GM20000 (cell line): ENCODE data around the gene C15orf61.

Experiments
- DNase-seq: peaks from one replicate; pipeline ENCODE4 v3.0.0; 2012; ENCODE audit warnings: low spot score
- TF ChIP-seq, protein P1 (sequence below): IDR thresholded peaks from 2 replicates; pipeline ENCODE4 v1.5.1; 2012; ENCODE audit warnings: mild to moderate bottlenecking, control low read depth; ENCODE audit errors: extremely low read depth, missing control alignments

C15orf61 gene

DNA sequence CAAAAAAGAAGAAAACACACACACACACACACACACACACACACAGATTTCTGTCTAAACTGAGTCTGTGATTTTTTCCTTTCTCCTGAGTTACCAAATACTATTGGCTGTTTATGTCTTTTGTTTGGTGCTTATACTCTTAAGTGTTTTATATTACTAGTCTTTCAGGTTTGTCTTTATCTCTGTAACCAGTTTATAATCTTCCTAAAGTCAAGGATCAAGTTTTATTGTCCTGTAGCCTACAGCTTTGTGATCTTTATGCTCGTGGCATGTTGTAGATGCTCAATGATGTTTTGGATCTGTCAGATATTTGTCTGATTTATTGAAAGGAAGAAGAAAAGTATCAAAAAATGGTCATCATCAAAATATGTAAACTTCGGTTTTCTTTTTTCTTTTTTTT lies 26.1 kb downstream of the C15orf61 start:
- TF ChIP-seq, protein P1, sequence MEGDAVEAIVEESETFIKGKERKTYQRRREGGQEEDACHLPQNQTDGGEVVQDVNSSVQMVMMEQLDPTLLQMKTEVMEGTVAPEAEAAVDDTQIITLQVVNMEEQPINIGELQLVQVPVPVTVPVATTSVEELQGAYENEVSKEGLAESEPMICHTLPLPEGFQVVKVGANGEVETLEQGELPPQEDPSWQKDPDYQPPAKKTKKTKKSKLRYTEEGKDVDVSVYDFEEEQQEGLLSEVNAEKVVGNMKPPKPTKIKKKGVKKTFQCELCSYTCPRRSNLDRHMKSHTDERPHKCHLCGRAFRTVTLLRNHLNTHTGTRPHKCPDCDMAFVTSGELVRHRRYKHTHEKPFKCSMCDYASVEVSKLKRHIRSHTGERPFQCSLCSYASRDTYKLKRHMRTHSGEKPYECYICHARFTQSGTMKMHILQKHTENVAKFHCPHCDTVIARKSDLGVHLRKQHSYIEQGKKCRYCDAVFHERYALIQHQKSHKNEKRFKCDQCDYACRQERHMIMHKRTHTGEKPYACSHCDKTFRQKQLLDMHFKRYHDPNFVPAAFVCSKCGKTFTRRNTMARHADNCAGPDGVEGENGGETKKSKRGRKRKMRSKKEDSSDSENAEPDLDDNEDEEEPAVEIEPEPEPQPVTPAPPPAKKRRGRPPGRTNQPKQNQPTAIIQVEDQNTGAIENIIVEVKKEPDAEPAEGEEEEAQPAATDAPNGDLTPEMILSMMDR, result no peak
- DNase-seq, result no peak

DNA sequence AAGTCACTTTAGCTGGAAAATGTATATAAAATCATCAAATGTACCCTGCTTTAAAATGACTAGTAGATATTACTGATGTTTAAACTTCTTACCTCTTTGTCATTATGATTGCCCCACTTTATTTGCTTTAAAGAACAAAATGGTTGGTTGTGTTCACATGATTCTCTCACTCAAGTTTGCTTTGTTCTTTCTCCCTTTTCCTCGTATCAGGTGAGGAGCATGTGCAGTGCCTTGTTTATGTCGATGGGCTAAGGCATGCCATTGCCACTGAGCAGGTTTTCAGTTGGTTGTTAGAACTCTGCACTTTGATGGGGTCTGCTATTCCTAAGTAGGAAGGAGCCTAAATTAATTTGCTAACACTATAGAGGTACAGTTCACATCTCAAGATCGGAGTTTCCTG lies 26.9 kb downstream of the C15orf61 start:
- no peak for DNase-seq
- TF ChIP-seq, protein P1, result no peak

DNA sequence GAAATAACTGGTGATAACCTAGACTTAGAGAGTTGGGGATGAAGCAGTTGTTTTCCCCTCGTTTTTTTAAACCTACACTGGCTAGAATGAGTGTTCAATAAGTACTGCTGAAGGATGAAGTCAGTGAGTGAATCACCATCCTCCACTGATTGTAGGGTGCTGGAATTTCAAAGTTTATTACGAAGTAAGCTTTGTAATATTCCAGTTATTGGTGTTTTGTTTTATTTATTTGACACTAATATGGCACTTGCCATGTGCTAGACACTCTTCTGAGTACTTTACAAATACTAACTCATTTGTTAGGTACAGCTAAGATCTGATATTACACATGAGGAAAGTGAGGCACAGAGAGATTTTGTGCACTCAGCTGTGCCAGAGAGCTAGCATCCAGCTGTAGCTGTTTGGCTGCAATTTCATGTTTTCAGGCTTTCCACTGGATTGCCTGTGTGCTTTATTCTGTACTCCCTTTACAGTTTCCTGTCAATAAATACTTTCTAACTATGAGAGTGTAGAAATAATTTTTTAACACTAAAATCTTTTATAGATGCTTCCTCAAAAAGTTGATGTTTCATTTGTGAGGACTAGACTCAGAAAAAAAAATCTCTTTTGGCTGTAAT lies 27.4 kb downstream of the C15orf61 start:
- no peak for DNase-seq
- TF ChIP-seq, protein P1, result no peak

DNA sequence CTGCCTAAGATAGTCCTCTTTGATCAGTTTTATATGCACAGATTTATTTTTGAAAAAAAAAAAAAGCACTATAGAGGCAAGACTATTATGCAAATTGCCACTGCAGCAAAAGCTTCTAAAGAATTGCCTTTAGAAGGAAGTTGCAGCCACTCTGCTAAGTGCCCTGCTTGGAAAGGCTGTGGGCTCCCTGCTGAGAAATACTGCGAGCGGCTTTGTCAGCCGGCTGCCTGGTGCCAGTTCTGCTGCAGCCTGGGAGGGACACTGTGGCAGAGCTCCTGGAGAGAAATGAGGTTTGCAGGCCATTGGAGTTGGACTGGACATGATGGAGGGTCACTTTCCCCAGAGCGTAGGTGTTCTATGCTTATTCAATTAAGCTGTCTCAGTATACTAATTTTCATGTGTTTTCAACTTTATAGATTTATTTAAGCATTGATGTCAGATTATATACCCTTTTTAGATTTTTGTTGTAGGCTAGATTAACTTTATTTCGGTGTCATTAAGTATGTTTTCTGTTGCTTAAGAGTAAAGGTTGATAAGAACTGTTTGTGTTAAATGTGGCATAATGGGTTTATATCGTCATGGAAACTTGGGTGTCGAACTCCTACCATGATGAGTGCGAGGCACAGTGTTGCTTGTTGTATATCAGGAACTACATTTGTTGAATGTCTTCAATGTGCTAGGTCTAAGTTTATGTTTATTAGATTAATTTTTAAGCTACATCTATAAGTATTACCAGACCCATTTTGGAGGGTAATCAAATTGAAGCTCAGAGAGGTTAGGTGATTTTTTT lies 28.1 kb downstream of the C15orf61 start:
- DNase-seq, result no peak
- TF ChIP-seq, protein P1, result no peak

DNA sequence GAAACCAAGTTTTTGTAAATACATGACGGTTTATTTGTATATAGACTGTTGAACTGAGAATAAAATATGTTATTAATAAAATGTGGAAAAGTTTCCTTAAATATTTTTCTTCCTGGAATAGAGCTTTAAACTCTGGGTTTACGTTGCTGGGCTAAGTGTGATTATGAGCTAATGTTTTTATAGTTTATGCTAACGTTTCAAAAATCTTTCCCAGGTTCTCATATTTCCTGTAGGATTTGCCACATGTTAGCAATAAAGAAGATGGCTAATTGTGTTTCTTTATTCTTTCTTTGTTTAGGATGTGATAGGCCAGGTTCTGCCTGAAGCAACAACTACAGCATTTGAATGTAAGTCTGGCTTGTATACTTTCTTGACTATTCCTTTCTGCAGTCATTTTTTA lies 28.8 kb downstream of the C15orf61 start:
- TF ChIP-seq, protein P1, result no peak
- no peak for DNase-seq

DNA sequence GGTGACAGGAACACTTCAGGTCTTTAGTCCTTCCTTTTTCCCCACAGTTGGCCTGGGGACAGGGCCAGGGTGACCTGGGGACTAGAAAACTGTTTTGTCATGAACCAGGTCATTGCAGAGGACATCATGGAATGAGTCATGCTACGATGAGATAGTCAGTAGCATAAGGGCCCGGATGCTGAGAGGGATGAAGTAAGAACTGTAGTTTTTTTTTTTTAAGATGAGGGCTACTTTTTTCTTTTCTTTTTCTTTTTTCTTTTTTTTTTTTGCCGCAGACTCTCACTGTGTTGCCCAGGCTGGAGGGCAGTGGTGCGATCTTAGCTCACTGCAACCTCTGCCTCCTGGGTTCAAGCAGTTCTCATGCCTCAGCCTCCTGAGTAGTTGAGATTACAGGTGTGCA lies 29.6 kb downstream of the C15orf61 start:
- TF ChIP-seq, protein P1, result no peak

DNA sequence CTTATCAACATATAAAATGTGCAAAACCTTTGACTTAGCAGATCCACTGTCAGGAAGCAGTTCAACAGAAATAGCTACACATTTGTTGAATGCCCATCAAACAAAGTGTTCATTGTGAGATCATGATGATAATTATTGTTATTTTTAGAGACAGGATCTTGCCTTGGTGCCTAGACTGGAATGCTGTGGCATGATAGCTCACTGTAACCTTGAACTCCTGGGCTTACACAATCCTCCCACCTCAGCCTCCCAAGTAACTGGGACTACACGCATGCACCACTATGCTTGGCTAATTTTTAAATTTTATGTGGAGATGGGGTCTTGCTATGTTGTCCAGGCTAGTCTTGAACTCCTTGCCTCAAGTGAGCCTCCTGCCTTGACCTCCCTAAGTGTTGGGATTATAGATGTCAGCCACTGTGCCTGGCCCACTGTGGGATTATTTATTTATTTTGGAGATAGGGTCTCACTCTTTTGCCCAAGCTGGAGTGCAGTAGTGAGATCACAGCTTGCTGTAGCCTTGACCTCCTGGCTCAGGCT lies 30.3 kb downstream of the C15orf61 start:
- no peak for DNase-seq
- TF ChIP-seq, protein P1, result no peak

More for the DNA sequence above, 29.6 kb downstream of the C15orf61 start:
- DNase-seq, result no peak
